GM23338 (cell line): ENCODE data around the gene FXYD2. TPM values are rescaled to one million over a fixed set of nuclear protein-coding genes. Genes with fewer than 3 reads are reported as not detected.
A peak's percentile ranks its signal among the peaks of the same experiment; 100 is the strongest.

Source experiments
- ATAC-seq: fragments of 200-7000 bp; cut with Tn5 transposase; 3 replicates; pipeline ENCODE4 v1.9.1; 2020
- DNase-seq: peaks from one replicate; pipeline ENCODE4 v3.0.0-alpha.2; 2015; ENCODE audit warnings: low spot score
- H2AFZ ChIP-seq: fragments of 200-600 bp; sonication (generic); 2 replicates; pipeline ENCODE4 v1.8.0; 2016; ENCODE audit warnings: antibody characterized with exemption, mild to moderate bottlenecking, moderate library complexity
- H3F3A ChIP-seq: fragments of 200-600 bp; sonication (generic); replicated peaks from 2 replicates; pipeline ENCODE4 v1.8.0; 2017; ENCODE audit warnings: antibody characterized with exemption, mixed run types, low read depth
- H3K27ac ChIP-seq: fragments of 200-600 bp; sonication (generic); 2 replicates; pipeline ENCODE4 v1.6.1; 2016; ENCODE audit warnings: low read depth
- H3K27me3 ChIP-seq: fragments of 200-600 bp; sonication (generic); 2 replicates; pipeline ENCODE4 v1.8.0; 2016; ENCODE audit warnings: mild to moderate bottlenecking, mixed run types, moderate library complexity; ENCODE audit not compliant: insufficient read depth
- H3K36me3 ChIP-seq: fragments of 200-600 bp; sonication (generic); 2 replicates; pipeline ENCODE4 v1.8.0; 2016; ENCODE audit warnings: mild to moderate bottlenecking; ENCODE audit not compliant: insufficient read depth
- H3K4me1 ChIP-seq: fragments of 200-600 bp; sonication (generic); 2 replicates; pipeline ENCODE4 v1.8.0; 2016; ENCODE audit warnings: mild to moderate bottlenecking, moderate library complexity; ENCODE audit not compliant: insufficient read depth
- H3K4me2 ChIP-seq: fragments of 200-600 bp; sonication (generic); 2 replicates; pipeline ENCODE4 v1.7.1; 2017; ENCODE audit warnings: mixed run types
- H3K4me3 ChIP-seq: fragments of 200-600 bp; sonication (generic); 2 replicates; pipeline ENCODE4 v1.6.1; 2016; ENCODE audit warnings: mixed run types
- H3K79me2 ChIP-seq: fragments of 200-600 bp; sonication (generic); replicated peaks from 2 replicates; pipeline ENCODE4 v1.8.0; 2017; ENCODE audit warnings: mild to moderate bottlenecking; ENCODE audit not compliant: insufficient read depth
- H3K9me2 ChIP-seq: fragments of 200-600 bp; sonication (generic); 2 replicates; pipeline ENCODE4 v1.8.0; 2017; ENCODE audit not compliant: insufficient read depth
- H4K20me1 ChIP-seq: fragments of 200-600 bp; sonication (generic); replicated peaks from 2 replicates; pipeline ENCODE4 v1.8.0; 2017; ENCODE audit warnings: mild to moderate bottlenecking; ENCODE audit not compliant: insufficient read depth
- H3K27ac Mint-ChIP-seq: 2 replicates; pipeline ENCODE4 v1.8.0; 2020; ENCODE audit warnings: inconsistent platforms, mild to moderate bottlenecking, moderate library complexity, mixed read lengths
- H3K27me3 Mint-ChIP-seq: 3 replicates; pipeline ENCODE4 v1.8.0; 2022; ENCODE audit warnings: low read depth, mild to moderate bottlenecking, moderate library complexity, mixed read lengths, inconsistent platforms; ENCODE audit not compliant: insufficient read depth, poor library complexity
- H3K36me3 Mint-ChIP-seq: 3 replicates; pipeline ENCODE4 v1.8.0; 2021; ENCODE audit warnings: low read depth, mild to moderate bottlenecking, inconsistent platforms, moderate library complexity, mixed read lengths
- H3K4me1 Mint-ChIP-seq: 3 replicates; pipeline ENCODE4 v1.8.0; 2020; ENCODE audit warnings: mild to moderate bottlenecking, inconsistent platforms, mixed read lengths
- H3K4me3 Mint-ChIP-seq: 3 replicates; pipeline ENCODE4 v1.8.0; 2021; ENCODE audit warnings: moderate library complexity, mild to moderate bottlenecking, inconsistent platforms, mixed read lengths
- H3K9me3 Mint-ChIP-seq: 3 replicates; pipeline ENCODE4 v1.8.0; 2020; ENCODE audit warnings: moderate library complexity, mild to moderate bottlenecking, inconsistent platforms, mixed read lengths
- NANOG ChIP-seq: IDR thresholded peaks from 2 replicates; pipeline ENCODE4 v1.6.1; 2016; ENCODE audit warnings: antibody characterized with exemption, borderline replicate concordance
- POLR2AphosphoS5 ChIP-seq: IDR thresholded peaks from 2 replicates; pipeline ENCODE4 v1.6.1; 2016; ENCODE audit warnings: antibody characterized with exemption, low read depth
- REST ChIP-seq: IDR thresholded peaks from one replicate; pipeline ENCODE4 v1.6.1; 2018; ENCODE audit warnings: antibody characterized with exemption; ENCODE audit not compliant: unreplicated experiment
- STAT1 ChIP-seq: IDR thresholded peaks from one replicate; pipeline ENCODE4 v1.6.1; 2016; ENCODE audit warnings: antibody characterized with exemption; ENCODE audit not compliant: unreplicated experiment
- ZNF114 ChIP-seq: fragments of 250-450 bp; sonication (Bioruptor Pico); IDR thresholded peaks from 2 replicates; pipeline ENCODE4 v1.5.0; 2020; ENCODE audit warnings: mild to moderate bottlenecking, moderate library complexity
- ZNF331 ChIP-seq: fragments of 250-450 bp; sonication (Bioruptor Pico); IDR thresholded peaks from 2 replicates; pipeline ENCODE4 v1.5.0; 2020; ENCODE audit warnings: low read depth, mild to moderate bottlenecking, moderate library complexity
- polyA plus RNA-seq: library from polyadenylated mRNA; unstranded; fragments of >200 nt; fragmentation: Nextera tagmentation; extraction: Ambion mirVana; gene quantifications from 2 replicates; pipeline ENCODE4 v1.2.1, GENCODE V29; 2016
- total RNA-seq: library from RNA; depleted of rRNA; stranded (reverse); fragments of >200 nt; shearing (Covaris generic); gene quantifications from 2 replicates; pipeline ENCODE4 v1.2.3, GENCODE V29; 2014
- TF ChIP-seq, protein P1 (sequence below): IDR thresholded peaks from 2 replicates; pipeline ENCODE4 v1.6.1; 2016; ENCODE audit warnings: antibody characterized with exemption

The FXYD2 gene
- total and polyA plus RNA-seq, 2 experiments from 2014 or later, result 0.59 to 1.4 TPM

DNA sequence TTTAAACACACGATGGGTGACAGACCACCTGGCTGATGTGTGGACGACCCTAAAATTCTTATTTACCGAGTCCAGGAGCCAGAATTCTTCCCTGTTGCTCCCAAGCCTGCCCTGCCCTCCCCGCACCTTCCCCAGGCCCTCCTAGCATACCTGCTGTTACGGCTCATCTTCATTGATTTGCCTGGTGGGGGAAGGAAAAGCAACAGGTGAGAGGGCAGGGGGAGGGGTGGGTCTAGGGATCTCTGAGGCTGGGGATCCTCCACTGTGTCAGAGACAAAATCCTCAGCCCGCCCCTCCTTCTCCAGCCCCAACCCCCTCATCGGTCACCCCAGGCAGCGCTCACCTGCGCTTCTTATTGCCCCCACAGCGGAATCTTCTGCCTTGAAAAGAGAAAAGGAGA is 4.0 kb downstream of the FXYD2 start:
- H3K36me3 Mint-ChIP-seq, result no peaks in the 10 kb centered on the region
- no peaks in the 10 kb centered on the region for H3K9me3 Mint-ChIP-seq
- Histone ChIP-seq H3K27me3 (no peaks in the 10 kb centered on the region), H3K79me2 (no peaks in the 10 kb centered on the region), H2AFZ (peak overlapping the region; percentile 56; the same call in 1 of the 2 replicates), H4K20me1 (no peaks in the 10 kb centered on the region), H3K36me3 (no peaks in the 10 kb centered on the region), H3K9me2 (no peaks in the 10 kb centered on the region), H3K27ac (no peak overlapping the region), H3F3A (no peaks in the 10 kb centered on the region), H3K4me1 (peaks cover 21% of the 10 kb centered on the region; the same call in 1 of the 2 replicates), H3K4me2 (peak overlapping the region; percentile 32; the same call in 1 of the 2 replicates), H3K4me3 (no peak overlapping the region)
- H3K4me1 Mint-ChIP-seq, result peaks cover 62% of the 10 kb centered on the region
- TF ChIP-seq, protein P1, sequence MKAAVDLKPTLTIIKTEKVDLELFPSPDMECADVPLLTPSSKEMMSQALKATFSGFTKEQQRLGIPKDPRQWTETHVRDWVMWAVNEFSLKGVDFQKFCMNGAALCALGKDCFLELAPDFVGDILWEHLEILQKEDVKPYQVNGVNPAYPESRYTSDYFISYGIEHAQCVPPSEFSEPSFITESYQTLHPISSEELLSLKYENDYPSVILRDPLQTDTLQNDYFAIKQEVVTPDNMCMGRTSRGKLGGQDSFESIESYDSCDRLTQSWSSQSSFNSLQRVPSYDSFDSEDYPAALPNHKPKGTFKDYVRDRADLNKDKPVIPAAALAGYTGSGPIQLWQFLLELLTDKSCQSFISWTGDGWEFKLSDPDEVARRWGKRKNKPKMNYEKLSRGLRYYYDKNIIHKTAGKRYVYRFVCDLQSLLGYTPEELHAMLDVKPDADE, result 0 out of 2 replicates have a peak, but pooled peaks have one; percentile 21
- no peak for TF ChIP-seq ZNF114 (CRISPR knock-in tag)
- H3K4me3 Mint-ChIP-seq, result 0 out of 3 replicates have a peak overlapping the region, but pooled peaks have one; percentile 29
- DNase-seq, result peak; percentile 54
- H3K27me3 Mint-ChIP-seq, result peaks cover 23% of the 10 kb centered on the region
- ATAC-seq, result peak; percentile 10
- no peak overlapping the region for H3K27ac Mint-ChIP-seq

DNA sequence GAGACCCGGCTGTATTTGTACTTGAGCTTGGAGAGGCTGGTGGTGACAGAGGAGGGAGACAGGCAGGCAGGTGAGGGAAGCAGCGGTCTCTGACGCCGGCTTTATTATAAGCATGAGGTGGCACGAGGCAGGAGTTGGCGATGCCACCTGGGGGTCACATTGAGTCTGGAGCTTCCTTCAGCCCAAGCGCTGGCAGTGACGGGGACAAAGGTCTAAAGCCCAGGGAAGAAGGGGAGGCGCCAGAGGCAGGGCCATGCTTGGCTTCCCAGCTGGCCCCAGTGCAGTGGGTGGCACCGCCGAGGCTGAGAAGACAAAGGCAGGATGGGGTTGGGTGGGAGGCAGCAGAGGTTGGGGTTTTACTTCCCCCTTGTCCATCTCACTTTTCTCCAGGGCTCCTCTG is 4.5 kb downstream of the FXYD2 start:
- Histone ChIP-seq H2AFZ (peak overlapping the region; percentile 56; the same call in 1 of the 2 replicates), H4K20me1 (no peaks in the 10 kb centered on the region), H3K79me2 (no peaks in the 10 kb centered on the region), H3K4me3 (no peak overlapping the region), H3F3A (no peaks in the 10 kb centered on the region), H3K27me3 (no peaks in the 10 kb centered on the region), H3K4me1 (peaks cover 21% of the 10 kb centered on the region; the same call in 1 of the 2 replicates), H3K27ac (no peak overlapping the region), H3K4me2 (peak overlapping the region; percentile 32; the same call in 1 of the 2 replicates), H3K36me3 (no peaks in the 10 kb centered on the region), H3K9me2 (no peaks in the 10 kb centered on the region)
- ATAC-seq, result no peak
- Mint-ChIP-seq H3K27ac (no peak overlapping the region), H3K27me3 (peaks cover 23% of the 10 kb centered on the region), H3K4me3 (no peak overlapping the region; the same call in 2 of the 3 replicates), H3K4me1 (peaks cover 60% of the 10 kb centered on the region), H3K9me3 (no peaks in the 10 kb centered on the region), H3K36me3 (no peaks in the 10 kb centered on the region)
- DNase-seq, result no peak
- TF ChIP-seq POLR2AphosphoS5, result no peak
- no peak for TF ChIP-seq ZNF331 (CRISPR knock-in tag)
- TF ChIP-seq REST, result no peak
- TF ChIP-seq NANOG, result no peak
- TF ChIP-seq STAT1, result no peak
- no peak for TF ChIP-seq ZNF114 (CRISPR knock-in tag)
